A549 (cell line): ENCODE measurements around the gene CCDC194.

Experiments
- BHLHE40 ChIP-seq: IDR thresholded peaks from 2 replicates; pipeline ENCODE4 v1.6.1; 2012; ENCODE audit warnings: low read depth, low read length, inconsistent platforms
- CEBPB ChIP-seq, 2 experiments: fragments of >200 bp in 1 of 2; sonication (Bioruptor Twin) in 1 of 2; formaldehyde crosslinking in 1 of 2; IDR thresholded peaks; 2 replicates each; pipeline ENCODE4 v1.6.1; 2012 to 2016
- CTCF ChIP-seq: fragments of >200 bp; sonication (Bioruptor Twin); formaldehyde crosslinking; IDR thresholded peaks from 3 replicates; pipeline ENCODE4 v1.5.1; 2016
- JUN ChIP-seq, 2 experiments: fragments of >200 bp; sonication (Bioruptor Twin); formaldehyde crosslinking; IDR thresholded peaks; 2 replicates in 1 of 2; 3 replicates in 1 of 2; pipeline ENCODE4 v1.6.1; 2016 to 2017
- KDM1A ChIP-seq: fragments of 200-600 bp; sonication (generic); IDR thresholded peaks from 2 replicates; pipeline ENCODE4 v1.6.1; 2016; ENCODE audit warnings: low read depth, mild to moderate bottlenecking
- MYC ChIP-seq: IDR thresholded peaks from 2 replicates; pipeline ENCODE4 v1.6.1; 2012; ENCODE audit warnings: mild to moderate bottlenecking, inconsistent platforms, low read length, improper control_type of control experiment, borderline replicate concordance
- PBX3 ChIP-seq: IDR thresholded peaks from 2 replicates; pipeline ENCODE4 v1.6.1; 2012
- PHF8 ChIP-seq: fragments of 200-600 bp; sonication (generic); IDR thresholded peaks from 2 replicates; pipeline ENCODE4 v1.6.1; 2016; ENCODE audit warnings: low read depth, mild to moderate bottlenecking, antibody characterized with exemption, moderate library complexity, borderline replicate concordance
- POLR2A ChIP-seq: IDR thresholded peaks from 2 replicates; pipeline ENCODE4 v1.6.1; 2012; ENCODE audit warnings: mild to moderate bottlenecking, low read length
- REST ChIP-seq: fragments of 200-600 bp; sonication (generic); IDR thresholded peaks from 2 replicates; pipeline ENCODE4 v1.6.1; 2016; ENCODE audit warnings: antibody characterized with exemption, mild to moderate bottlenecking, moderate library complexity
- SREBF2 ChIP-seq: fragments of 450-650 bp; IDR thresholded peaks from 2 replicates; pipeline ENCODE4 v1.6.1; 2014; ENCODE audit warnings: mild to moderate bottlenecking, moderate library complexity

- no peak for TF ChIP-seq CTCF
- TF ChIP-seq KDM1A = no peak
- TF ChIP-seq POLR2A = no peak
- no peak for TF ChIP-seq CEBPB (IDR thresholded peaks at IDR 0.05)
- no peak for TF ChIP-seq PHF8
- no peak for TF ChIP-seq MYC
- no peak for TF ChIP-seq BHLHE40
- no peak for TF ChIP-seq REST
- TF ChIP-seq JUN (IDR thresholded peaks at IDR 0.05) = no peak
- TF ChIP-seq SREBF2 = no peak
- no peak for TF ChIP-seq PBX3
Measured at GRCh38 chr19:17379221-17379631, 14.8 kb downstream of the CCDC194 start.
